C4-2B (cell line): ENCODE measurements around the gene COL4A2.

Experiments used
- H3K27ac ChIP-seq: fragments of 450-650 bp; 2 replicates; pipeline ENCODE4 v1.5.1; 2017
- ZFX ChIP-seq: fragments of 450-650 bp; IDR thresholded peaks from 2 replicates; pipeline ENCODE4 v1.6.1; 2017
- TF ChIP-seq, protein P1 (sequence below): fragments of 450-650 bp; conservative IDR thresholded peaks from 2 replicates; pipeline ENCODE4 v1.5.1; 2017; ENCODE audit warnings: mild to moderate bottlenecking

COL4A2 gene

DNA sequence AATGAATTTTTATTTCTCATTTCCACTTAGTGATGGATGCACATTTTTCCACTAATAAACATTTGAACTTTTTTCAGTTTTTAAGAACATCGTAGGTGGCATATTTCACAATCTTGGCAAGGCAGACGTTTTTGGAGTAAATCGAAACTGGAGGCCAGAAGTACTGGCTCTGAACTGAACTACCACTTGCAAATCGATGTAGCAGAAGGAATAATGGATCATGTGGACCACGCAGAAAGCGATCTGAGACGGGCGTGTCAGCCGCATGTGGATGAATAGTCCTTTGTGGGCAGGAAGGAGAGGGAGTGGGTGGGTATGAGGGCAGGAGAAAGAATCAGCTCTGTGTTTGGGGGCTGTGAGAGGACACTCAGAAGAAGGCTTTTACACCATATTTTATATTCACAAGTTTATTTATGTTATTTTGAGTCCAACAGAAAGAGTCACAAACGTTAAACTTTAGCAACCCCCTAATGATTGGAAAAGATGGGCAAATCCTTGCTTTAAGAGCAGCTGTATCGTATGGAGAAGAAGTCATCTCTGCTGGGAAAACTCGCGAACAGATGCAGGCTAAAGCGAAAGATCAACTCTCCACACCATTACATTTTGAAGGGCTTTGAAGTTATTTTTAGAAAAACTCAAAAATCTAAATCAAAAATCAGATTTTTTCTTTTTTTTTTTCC, 90.5 kb downstream of the COL4A2 start:
- no peak overlapping the region for H3K27ac ChIP-seq
- TF ChIP-seq, protein P1, sequence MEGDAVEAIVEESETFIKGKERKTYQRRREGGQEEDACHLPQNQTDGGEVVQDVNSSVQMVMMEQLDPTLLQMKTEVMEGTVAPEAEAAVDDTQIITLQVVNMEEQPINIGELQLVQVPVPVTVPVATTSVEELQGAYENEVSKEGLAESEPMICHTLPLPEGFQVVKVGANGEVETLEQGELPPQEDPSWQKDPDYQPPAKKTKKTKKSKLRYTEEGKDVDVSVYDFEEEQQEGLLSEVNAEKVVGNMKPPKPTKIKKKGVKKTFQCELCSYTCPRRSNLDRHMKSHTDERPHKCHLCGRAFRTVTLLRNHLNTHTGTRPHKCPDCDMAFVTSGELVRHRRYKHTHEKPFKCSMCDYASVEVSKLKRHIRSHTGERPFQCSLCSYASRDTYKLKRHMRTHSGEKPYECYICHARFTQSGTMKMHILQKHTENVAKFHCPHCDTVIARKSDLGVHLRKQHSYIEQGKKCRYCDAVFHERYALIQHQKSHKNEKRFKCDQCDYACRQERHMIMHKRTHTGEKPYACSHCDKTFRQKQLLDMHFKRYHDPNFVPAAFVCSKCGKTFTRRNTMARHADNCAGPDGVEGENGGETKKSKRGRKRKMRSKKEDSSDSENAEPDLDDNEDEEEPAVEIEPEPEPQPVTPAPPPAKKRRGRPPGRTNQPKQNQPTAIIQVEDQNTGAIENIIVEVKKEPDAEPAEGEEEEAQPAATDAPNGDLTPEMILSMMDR: no peak
- TF ChIP-seq ZFX: no peak

DNA sequence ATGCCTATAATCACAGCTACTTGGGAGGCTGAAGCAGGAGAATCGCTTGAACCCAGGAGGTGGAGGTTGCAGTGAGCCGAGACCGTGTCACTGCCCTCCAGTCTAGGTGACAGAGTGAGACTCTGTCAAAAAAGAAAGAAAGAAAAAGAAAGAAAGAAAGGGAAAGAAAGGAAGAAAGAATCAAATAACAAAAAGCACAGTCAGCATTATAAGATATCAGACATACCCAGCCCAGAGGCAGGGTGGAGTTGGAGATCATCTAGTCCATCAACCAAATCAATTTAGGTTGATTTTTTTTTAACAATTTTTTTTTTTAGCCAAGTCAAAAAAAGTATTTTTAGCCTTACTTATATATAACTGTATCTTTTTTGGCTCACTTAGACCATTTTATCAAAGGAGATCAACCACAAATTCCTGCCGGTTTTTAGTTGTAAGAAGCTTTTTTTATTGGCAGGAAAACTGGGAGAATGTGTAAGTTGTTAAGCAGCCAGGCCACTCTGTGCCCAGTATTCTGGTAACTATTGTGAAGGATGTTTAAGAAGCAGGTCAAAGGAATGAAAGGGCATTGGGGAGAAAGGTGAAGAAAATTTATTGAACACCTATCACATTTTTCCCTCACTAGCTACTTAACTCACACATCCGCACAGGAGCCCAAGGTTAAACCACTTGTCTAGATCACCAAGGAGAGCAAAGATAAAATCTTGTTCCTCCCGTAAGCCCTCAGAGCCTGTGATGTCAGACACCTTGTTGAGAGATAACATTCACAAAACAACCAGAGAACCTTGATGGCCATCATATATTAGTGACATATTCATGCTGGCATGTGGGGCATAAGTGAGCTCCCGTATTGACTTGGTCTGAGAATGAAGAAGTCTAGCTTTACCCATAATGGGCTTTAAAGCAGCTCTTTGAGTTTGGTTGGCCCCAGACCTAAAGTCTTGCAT, 91.8 kb downstream of the COL4A2 start:
- TF ChIP-seq, protein P1: no peak
- no peak for TF ChIP-seq ZFX
- H3K27ac ChIP-seq: no peak overlapping the region

DNA sequence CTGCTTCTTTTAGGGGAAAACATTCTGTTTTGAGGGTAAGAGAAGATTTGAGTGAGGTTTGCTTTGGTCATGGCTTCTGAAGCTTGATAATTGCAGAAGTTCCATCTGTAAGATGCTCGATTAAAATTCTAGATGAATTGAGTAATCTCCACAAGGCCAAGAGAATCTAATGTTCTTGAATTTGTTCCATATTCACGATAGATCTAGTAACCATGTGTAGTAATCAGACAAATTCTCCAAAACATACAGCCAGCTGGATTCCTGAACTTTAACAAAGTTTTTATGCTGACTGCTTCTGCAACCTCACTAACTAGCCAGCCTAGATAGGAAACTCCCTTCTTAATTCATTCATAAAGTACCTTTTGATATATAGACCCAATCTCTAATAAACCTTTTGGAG, 92.7 kb downstream of the COL4A2 start:
- H3K27ac ChIP-seq: no peak overlapping the region
- TF ChIP-seq, protein P1: no peak
- TF ChIP-seq ZFX: no peak

DNA sequence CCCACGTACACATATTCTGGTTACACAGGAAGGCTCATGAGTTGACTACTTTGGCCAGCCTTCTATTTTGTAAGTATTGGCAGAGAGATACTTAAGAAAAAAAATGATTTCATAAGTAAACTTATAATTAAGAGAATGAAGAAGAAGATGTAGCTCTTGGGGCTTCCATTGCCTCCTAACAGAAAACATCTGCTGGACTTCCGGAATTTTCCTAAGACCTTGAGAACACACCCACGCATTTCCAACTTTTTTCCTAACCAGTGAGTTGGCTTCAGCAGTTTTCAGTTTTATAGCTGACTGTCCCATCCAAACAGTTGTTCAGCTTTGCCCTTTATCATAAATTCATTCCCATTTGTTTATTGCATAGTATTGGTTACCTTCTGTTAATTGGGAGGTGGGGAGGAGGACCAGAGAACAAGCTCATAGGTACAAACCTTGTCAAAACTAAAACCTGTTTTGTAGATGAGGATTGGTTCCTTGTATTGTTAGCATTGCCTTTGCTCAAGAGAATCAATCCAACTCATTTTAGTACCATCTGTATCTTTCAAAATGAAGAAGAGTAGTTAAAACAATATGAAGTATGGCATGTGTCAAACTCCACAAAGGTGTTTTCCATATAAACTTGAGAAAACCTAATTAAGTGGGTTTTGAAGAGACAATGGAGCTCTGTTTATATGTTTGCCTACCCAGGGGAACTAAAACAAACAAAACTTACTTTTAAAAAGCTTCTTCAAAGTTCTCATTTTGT, 93.9 kb downstream of the COL4A2 start:
- H3K27ac ChIP-seq: no peak overlapping the region
- TF ChIP-seq, protein P1: no peak
- no peak for TF ChIP-seq ZFX

DNA sequence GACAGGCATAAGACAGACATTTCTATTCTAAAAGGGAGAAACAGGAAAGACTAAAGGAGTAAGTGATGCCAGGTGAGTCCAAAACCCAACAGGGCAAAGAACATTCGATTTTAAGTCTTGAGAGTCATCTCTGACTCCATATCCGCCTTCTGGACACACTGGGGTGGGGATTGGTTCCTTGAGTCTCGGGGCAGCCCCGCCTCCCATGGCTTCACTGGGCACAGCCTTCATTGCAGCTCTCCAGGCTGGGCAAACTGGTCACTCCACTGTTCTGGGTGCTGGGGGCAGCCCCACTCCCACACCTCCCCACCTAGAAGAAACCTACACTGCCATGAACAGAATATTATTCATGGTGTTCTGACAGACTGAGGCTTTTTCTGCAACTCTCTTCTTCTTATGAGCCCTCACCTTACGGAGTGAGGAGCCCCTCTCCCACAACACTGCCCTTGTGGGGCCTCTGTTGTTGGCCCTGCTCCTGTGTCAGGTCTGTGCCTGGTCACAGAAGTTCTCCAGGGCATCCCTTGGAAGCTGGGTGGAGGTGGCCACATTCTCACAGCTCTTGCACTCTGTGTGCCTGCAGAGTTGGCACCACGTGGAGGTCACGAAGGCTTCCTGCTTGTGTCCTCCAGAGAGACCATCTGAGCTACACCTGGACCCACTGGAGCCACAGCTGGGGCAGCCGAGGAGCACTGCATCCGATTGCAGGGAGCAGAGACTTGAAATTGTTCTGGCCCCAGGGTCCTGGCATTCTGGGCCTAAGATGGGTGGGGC, 95.4 kb downstream of the COL4A2 start:
- TF ChIP-seq, protein P1: no peak
- TF ChIP-seq ZFX: no peak
- no peak overlapping the region for H3K27ac ChIP-seq

DNA sequence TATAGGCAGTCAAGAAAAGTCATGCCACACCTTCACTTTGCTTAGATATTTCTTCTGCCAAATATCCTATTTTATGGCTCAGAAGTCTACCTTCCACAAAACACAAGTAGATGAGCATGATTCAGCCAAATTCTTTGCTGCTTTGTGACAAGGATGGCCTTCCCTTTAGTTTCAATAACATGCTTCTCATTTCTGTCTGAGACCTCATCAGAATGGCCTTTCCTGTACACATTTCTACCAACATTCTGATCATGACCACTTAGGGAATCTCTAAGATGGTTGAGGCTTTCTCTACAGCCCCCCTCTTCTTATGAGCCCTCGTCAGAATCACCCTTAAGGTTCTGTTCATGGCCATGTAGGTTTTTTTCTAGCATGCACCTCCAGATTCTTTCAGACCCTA, 96.2 kb downstream of the COL4A2 start:
- H3K27ac ChIP-seq: no peak overlapping the region
- TF ChIP-seq, protein P1: no peak
- no peak for TF ChIP-seq ZFX
